Nephron (organoid): ENCODE data around the gene HDAC4.

Experiments
- H3K27ac Mint-ChIP-seq, 3 experiments: 2 replicates each; pipeline ENCODE4 v1.8.0; 2020; ENCODE audit warnings: mixed read lengths in 3 of 3, mild to moderate bottlenecking in 2 of 3, moderate library complexity in 1 of 3
- H3K27me3 Mint-ChIP-seq: 2 replicates; pipeline ENCODE4 v1.8.0; 2021; ENCODE audit warnings: low read depth, mild to moderate bottlenecking, moderate library complexity, mixed read lengths
- H3K36me3 Mint-ChIP-seq: 2 replicates; pipeline ENCODE4 v1.8.0; 2020; ENCODE audit warnings: low read depth, mixed read lengths
- H3K4me1 Mint-ChIP-seq: 2 replicates; pipeline ENCODE4 v1.8.0; 2020; ENCODE audit warnings: mixed read lengths
- H3K4me3 Mint-ChIP-seq, 3 experiments: 2 replicates each; pipeline ENCODE4 v1.8.0; 2020; ENCODE audit warnings: mild to moderate bottlenecking in 3 of 3, mixed read lengths in 3 of 3, moderate library complexity in 2 of 3
- H3K9me3 Mint-ChIP-seq: 2 replicates; pipeline ENCODE4 v1.8.0; 2020; ENCODE audit warnings: mixed read lengths
- CTCF ChIP-seq, 3 experiments: fragments of 200-600 bp; sonication (generic); IDR thresholded peaks; one replicate each; pipeline ENCODE4 v1.5.0; 2021; ENCODE audit warnings: antibody characterized with exemption in 3 of 3; ENCODE audit not compliant: unreplicated experiment in 3 of 3

Gene HDAC4

GRCh38 chr2:239411549-239412319 is 10.9 kb upstream of the HDAC4 start:
- H3K9me3 Mint-ChIP-seq: peaks cover 17% of the 10 kb centered on the region
- H3K27me3 Mint-ChIP-seq: peaks cover 11% of the 10 kb centered on the region
- no peak overlapping the region for H3K4me3 Mint-ChIP-seq
- no peaks in the 10 kb centered on the region for H3K4me1 Mint-ChIP-seq
- H3K36me3 Mint-ChIP-seq: no peaks in the 10 kb centered on the region
- TF ChIP-seq CTCF (IDR thresholded peaks at IDR 0.05; ENCODE audit: unreplicated experiment in 3 of 3): no peak
- H3K27ac Mint-ChIP-seq: no peak overlapping the region

GRCh38 chr2:239411117-239411516 is 10.3 kb upstream of the HDAC4 start:
- peaks cover 17% of the 10 kb centered on the region for H3K9me3 Mint-ChIP-seq
- no peak overlapping the region for H3K27ac Mint-ChIP-seq
- no peak for TF ChIP-seq CTCF (IDR thresholded peaks at IDR 0.05; ENCODE audit: unreplicated experiment in 3 of 3)
- H3K36me3 Mint-ChIP-seq: no peaks in the 10 kb centered on the region
- peaks cover 11% of the 10 kb centered on the region for H3K27me3 Mint-ChIP-seq
- H3K4me3 Mint-ChIP-seq: no peak overlapping the region
- H3K4me1 Mint-ChIP-seq: no peaks in the 10 kb centered on the region

- Mint-ChIP-seq H3K27ac (no peak overlapping the region), H3K9me3 (peaks cover 17% of the 10 kb centered on the region), H3K27me3 (peaks cover 11% of the 10 kb centered on the region), H3K4me3 (no peak overlapping the region), H3K36me3 (no peaks in the 10 kb centered on the region), H3K4me1 (no peaks in the 10 kb centered on the region)
- no peak for TF ChIP-seq CTCF (IDR thresholded peaks at IDR 0.05; ENCODE audit: unreplicated experiment in 3 of 3)
These were observed 9.2 kb upstream of the HDAC4 start for GRCh38 chr2:239409976-239410375.

GRCh38 chr2:239407112-239407511 is 6.3 kb upstream of the HDAC4 start:
- H3K9me3 Mint-ChIP-seq: peaks cover 20% of the 10 kb centered on the region
- H3K4me3 Mint-ChIP-seq: no peak overlapping the region
- TF ChIP-seq CTCF (IDR thresholded peaks at IDR 0.05; ENCODE audit: unreplicated experiment in 3 of 3): no peak
- no peak overlapping the region for H3K27ac Mint-ChIP-seq
- no peaks in the 10 kb centered on the region for H3K36me3 Mint-ChIP-seq
- H3K4me1 Mint-ChIP-seq: peaks cover 6% of the 10 kb centered on the region
- H3K27me3 Mint-ChIP-seq: peaks cover 15% of the 10 kb centered on the region

GRCh38 chr2:239406316-239406995 is 5.6 kb upstream of the HDAC4 start:
- Mint-ChIP-seq H3K4me3 (no peak overlapping the region), H3K36me3 (no peaks in the 10 kb centered on the region)
- TF ChIP-seq CTCF (IDR thresholded peaks at IDR 0.05; ENCODE audit: unreplicated experiment in 3 of 3): no peak

More at GRCh38 chr2:239406316-239406995, 5.6 kb upstream of the HDAC4 start:
- Mint-ChIP-seq H3K27me3 (peaks cover 15% of the 10 kb centered on the region), H3K4me1 (peaks cover 9% of the 10 kb centered on the region), H3K9me3 (peaks cover 21% of the 10 kb centered on the region), H3K27ac (no peak overlapping the region)
